HCT116 (cell line): ENCODE measurements around the gene UQCC5. TPM values are rescaled to one million over a fixed set of nuclear protein-coding genes. Genes with fewer than 3 reads are reported as not detected.
"Not testable (repeated sequence)": the region's sequence is repeated elsewhere in the genome, so short reads cannot be mapped to it uniquely, and the experiment has no call there.

Source experiments
- ATAC-seq: fragments of 200-7000 bp; cut with Tn5 transposase; 2 replicates; pipeline ENCODE4 v1.9.1; 2020; ENCODE audit warnings: mild to moderate bottlenecking, moderate library complexity
- BruUV-seq: library from RNA; stranded (reverse); fragments of 400-500 nt; replicated peaks from 2 replicates; lab custom pipeline; 2021; lab: Mats Ljungman, UMichigan
- CTCF ChIA-PET: fragments of 300-600 bp; sonication (Branson Sonifier 250); formaldehyde crosslinking; loops from one replicate; lab custom pipeline; 2021; ENCODE audit warnings: antibody characterized with exemption; lab: Charles Lee
- POLR2A ChIA-PET: fragments of 300-600, 350-600 bp; sonication (Branson Sonifier 250); formaldehyde crosslinking; loops from one replicate; lab custom pipeline; 2021; ENCODE audit warnings: antibody characterized with exemption; lab: Charles Lee
- RAD21 ChIA-PET, 2 experiments: fragments of 300-600 bp; sonication (Branson Sonifier 250); formaldehyde crosslinking; loops; one replicate each; lab custom pipeline; 2023; ENCODE audit warnings: low total read pairs in 2 of 2; ENCODE audit not compliant: uncharacterized antibody in 2 of 2, unreplicated experiment in 2 of 2, low non-redundant PET in 1 of 2; lab: Charles Lee
- DNase-seq: peaks from one replicate; pipeline ENCODE4 v3.0.0-alpha.2; 2010; ENCODE audit warnings: low read depth, low spot score
- H2AFZ ChIP-seq: fragments of 200-600 bp; shearing (Covaris generic), sonication (generic); 2 replicates; pipeline ENCODE4 v1.6.1; 2017; ENCODE audit warnings: low read depth, mixed run types, mixed read lengths, antibody characterized with exemption, low read length; ENCODE audit not compliant: poor library complexity, severe bottlenecking
- H3K27ac ChIP-seq: 2 replicates; pipeline ENCODE4 v1.5.1; 2012; ENCODE audit warnings: low read depth, low read length
- H3K27me3 ChIP-seq: fragments of 200-600 bp; sonication (generic); 2 replicates; pipeline ENCODE4 v1.6.1; 2016; ENCODE audit warnings: mixed run types, low read length, mixed read lengths; ENCODE audit not compliant: insufficient read depth
- H3K36me3 ChIP-seq, 2 experiments: fragments of 200-500 bp in 1 of 2; fragments of 200-600 bp in 1 of 2; sonication (Bioruptor generic) in 1 of 2; sonication (generic) in 1 of 2; 2 replicates each; pipeline versions ENCODE4 v1.5.1 to v1.6.1; 2014 to 2016; ENCODE audit warnings: low read length in 2 of 2, inconsistent platforms in 1 of 2, mixed read lengths in 1 of 2, mixed run types in 1 of 2; ENCODE audit not compliant: insufficient read depth in 2 of 2, control insufficient read depth in 1 of 2
- H3K4me1 ChIP-seq, 2 experiments: fragments of 200-600 bp in 1 of 2; sonication (generic) in 1 of 2; 2 replicates each; pipeline versions ENCODE4 v1.5.1 to v1.6.1; 2012 to 2017; ENCODE audit warnings: low read length in 2 of 2, inconsistent platforms in 1 of 2, mild to moderate bottlenecking in 1 of 2, mixed read lengths in 1 of 2, mixed run types in 1 of 2, moderate library complexity in 1 of 2; ENCODE audit not compliant: insufficient read depth in 2 of 2, control insufficient read depth in 1 of 2
- H3K4me2 ChIP-seq: fragments of 200-600 bp; sonication (generic); 2 replicates; pipeline ENCODE4 v1.6.1; 2017; ENCODE audit warnings: mixed run types, low read length, mixed read lengths
- H3K4me3 ChIP-seq, 2 experiments: fragments of 200-600 bp in 1 of 2; sonication (generic) in 1 of 2; replicated peaks in 1 of 2; 2 replicates each; pipeline ENCODE4 v1.5.1; 2011 to 2016; ENCODE audit warnings: low read length in 2 of 2, control low read depth in 1 of 2, low read depth in 1 of 2, mild to moderate bottlenecking in 1 of 2, mixed read lengths in 1 of 2, mixed run types in 1 of 2
- H3K79me2 ChIP-seq: fragments of 200-600 bp; sonication (generic); 2 replicates; pipeline ENCODE4 v1.6.1; 2017; ENCODE audit warnings: mild to moderate bottlenecking, mixed run types, low read length, moderate library complexity, mixed read lengths; ENCODE audit not compliant: insufficient read depth
- H3K9ac ChIP-seq: fragments of 200-600 bp; sonication (generic); 2 replicates; pipeline ENCODE4 v1.6.1; 2016; ENCODE audit warnings: low read length, mixed read lengths
- H3K9me2 ChIP-seq: fragments of 200-600 bp; sonication (generic), shearing (Covaris generic); 2 replicates; pipeline ENCODE4 v1.6.1; 2017; ENCODE audit warnings: mixed run types, mild to moderate bottlenecking, moderate library complexity; ENCODE audit not compliant: insufficient read depth
- H3K9me3 ChIP-seq, 2 experiments: fragments of 200-500 bp in 1 of 2; fragments of 200-600 bp in 1 of 2; sonication (Bioruptor generic) in 1 of 2; sonication (generic) in 1 of 2; 2 replicates each; pipeline ENCODE4 v1.6.1; 2014 to 2017; ENCODE audit warnings: low read length in 2 of 2, mixed read lengths in 2 of 2, inconsistent platforms in 1 of 2, low read depth in 1 of 2, mild to moderate bottlenecking in 1 of 2, mixed run types in 1 of 2, moderate library complexity in 1 of 2; ENCODE audit not compliant: control insufficient read depth in 1 of 2, insufficient read depth in 1 of 2
- H4K20me1 ChIP-seq: fragments of 200-600 bp; sonication (generic), shearing (Covaris generic); 2 replicates; pipeline ENCODE4 v1.6.1; 2017; ENCODE audit warnings: mixed run types, mild to moderate bottlenecking, moderate library complexity; ENCODE audit not compliant: insufficient read depth
- ATF3 ChIP-seq: IDR thresholded peaks from 2 replicates; pipeline ENCODE4 v1.6.1; 2012
- CEBPB ChIP-seq: IDR thresholded peaks from 2 replicates; pipeline ENCODE4 v1.6.1; 2012; ENCODE audit warnings: low read depth
- CTCF ChIP-seq, 3 experiments: fragments of 200-600 bp in 1 of 3; sonication (generic) in 1 of 3; IDR thresholded peaks in 2 of 3; conservative IDR thresholded peaks in 1 of 3; 2 replicates each; pipeline ENCODE4 v1.5.1; 2012 to 2017; ENCODE audit warnings: low read depth in 2 of 3, low read length in 2 of 3, antibody characterized with exemption in 1 of 3, borderline replicate concordance in 1 of 3, control low read depth in 1 of 3, mild to moderate bottlenecking in 1 of 3, mixed read lengths in 1 of 3, mixed run types in 1 of 3, moderate library complexity in 1 of 3; ENCODE audit not compliant: insufficient read depth in 1 of 3
- FOSL1 ChIP-seq: IDR thresholded peaks from 2 replicates; pipeline ENCODE4 v1.6.1; 2012; ENCODE audit warnings: low read depth
- POLR2AphosphoS5 ChIP-seq: IDR thresholded peaks from 2 replicates; pipeline ENCODE4 v1.6.1; 2011; ENCODE audit warnings: mild to moderate bottlenecking, low read depth, low read length, moderate library complexity
- SIN3A ChIP-seq: IDR thresholded peaks from 2 replicates; pipeline ENCODE4 v1.6.1; 2012; ENCODE audit warnings: low read depth
- TCF7L2 ChIP-seq: IDR thresholded peaks from 2 replicates; pipeline ENCODE4 v1.7.0; 2011; ENCODE audit warnings: borderline replicate concordance, inconsistent platforms; ENCODE audit not compliant: insufficient read depth, insufficient read length; ENCODE audit errors: extremely low read depth
- YY1 ChIP-seq: IDR thresholded peaks from 2 replicates; pipeline ENCODE4 v1.6.1; 2011; ENCODE audit warnings: low read length, low read depth, moderate library complexity, mild to moderate bottlenecking; ENCODE audit not compliant: insufficient replicate concordance; ENCODE audit errors: extremely low read depth
- ZBTB33 ChIP-seq: IDR thresholded peaks from 2 replicates; pipeline ENCODE4 v1.6.1; 2011; ENCODE audit warnings: mild to moderate bottlenecking, low read length, moderate library complexity; ENCODE audit not compliant: insufficient replicate concordance; ENCODE audit errors: extremely low read depth
- ZNF274 ChIP-seq: fragments of 200-500 bp; sonication (Bioruptor generic); IDR thresholded peaks from 2 replicates; pipeline ENCODE4 v1.6.1; 2014; ENCODE audit warnings: mild to moderate bottlenecking, low read depth, low read length, inconsistent platforms
- intact Hi-C: fragments of 100-400 bp; cut with micrococcal nuclease; formaldehyde crosslinking; loops from 2 replicates; pipeline ENCODE4 v1.10.0; 2022
- total RNA-seq: library from RNA; stranded (reverse); gene quantifications from one replicate; pipeline ENCODE4 v1.2.1, GENCODE V29; 2021; ENCODE audit not compliant: unreplicated experiment

Gene UQCC5
- total RNA-seq, 1 experiment from 2014 or later, result 14.1 TPM

GRCh38 chr3:52525680-52526561 lies 10.5 kb upstream of the UQCC5 start (continued):
- no peak for TF ChIP-seq YY1

GRCh38 chr3:52526671-52527038 lies 9.8 kb upstream of the UQCC5 start:
- intact Hi-C loops, ATAC-seq, H3K27ac ChIP-seq, H3K9ac ChIP-seq, H3K4me3 ChIP-seq, H2AFZ ChIP-seq, DNase-seq, H3K4me2 ChIP-seq, H3K9me3 ChIP-seq, H3K9me2 ChIP-seq, H3K4me1 ChIP-seq, H4K20me1 ChIP-seq, RAD21 ChIA-PET, H3K27me3 ChIP-seq, BruUV-seq, CTCF ChIA-PET: not testable (repeated sequence)
- Histone ChIP-seq H3K36me3 (peaks cover 11 to 17% of the 10 kb centered on the region in 2 experiments), H3K79me2 (peaks cover 13% of the 10 kb centered on the region; the same call in 1 of the 2 replicates)
- POLR2A ChIA-PET, result interaction anchor here (2.7 kb wide), 1 partner anchor 9 kb away, joined by 13 read pairs; the partner anchor contains the start of gene UQCC5

- Histone ChIP-seq H3K4me3 (no peak overlapping the region), H2AFZ (no peak overlapping the region), H3K4me1 (peaks cover 4 to 12% of the 10 kb centered on the region in 2 experiments; a peak in 3 of 4 replicates), H4K20me1 (no peaks in the 10 kb centered on the region), H3K9me3 (no peaks in the 10 kb centered on the region), H3K27ac (no peak overlapping the region), H3K79me2 (peaks cover 18% of the 10 kb centered on the region), H3K9me2 (no peaks in the 10 kb centered on the region), H3K4me2 (no peak overlapping the region), H3K9ac (no peak overlapping the region), H3K36me3 (peaks cover 11 to 17% of the 10 kb centered on the region in 2 experiments), H3K27me3 (no peaks in the 10 kb centered on the region)
- ATAC-seq (no peak), DNase-seq (no peak)
- ChIA-PET RAD21 (no interaction called here), POLR2A (interaction anchor here (2.7 kb wide), 1 partner anchor 9 kb away, joined by 13 read pairs; the partner anchor contains the start of gene UQCC5), CTCF (no interaction called here)
- no TSS peak for BruUV-seq
- intact Hi-C loops, result no loop called here
- TF ChIP-seq CEBPB (no peak), ATF3 (no peak), SIN3A (no peak), CTCF (IDR thresholded peaks at IDR 0.05 in 2 of 3, conservative IDR thresholded peaks at IDR 0.05 in 1 of 3; ENCODE audit: borderline replicate concordance in 1 of 3, insufficient read depth in 1 of 3, low read depth in 2 of 3, low read length in 2 of 3) (no peak), FOSL1 (no peak), TCF7L2 (no peak), ZNF274 (no peak), ZBTB33 (no peak), POLR2AphosphoS5 (no peak)
Measured at GRCh38 chr3:52527039-52527731, 9.2 kb upstream of the UQCC5 start.
